A375 (cell line): Measurements from ENCODE around the gene OR10AG1. TPM values are rescaled to one million over a fixed set of nuclear protein-coding genes. Genes with fewer than 3 reads are reported as not detected.

ENCODE experiments used
- total RNA-seq: library from RNA; depleted of rRNA; stranded (reverse); fragments of >200 nt; shearing (Covaris generic); gene quantifications from 2 replicates; pipeline ENCODE4 v1.2.3, GENCODE V29; 2014; rRNA removed

The OR10AG1 gene
- total RNA-seq: not detected in 2 replicates

GRCh38 chr11:55969845-55970244 is at the start of gene OR10AG1:
Gene OR10AG1 (minus strand): TSS chr11:55969945. CDS start chr11:55969907, 38 bp downstream.

GRCh38 chr11:55994525-55994924 is 24.8 kb upstream of the OR10AG1 start, which contains the start of gene OR5F1:
Gene OR5F1 (minus strand): TSS chr11:55994625. CDS start chr11:55994625, 0 bp downstream.

DNA sequence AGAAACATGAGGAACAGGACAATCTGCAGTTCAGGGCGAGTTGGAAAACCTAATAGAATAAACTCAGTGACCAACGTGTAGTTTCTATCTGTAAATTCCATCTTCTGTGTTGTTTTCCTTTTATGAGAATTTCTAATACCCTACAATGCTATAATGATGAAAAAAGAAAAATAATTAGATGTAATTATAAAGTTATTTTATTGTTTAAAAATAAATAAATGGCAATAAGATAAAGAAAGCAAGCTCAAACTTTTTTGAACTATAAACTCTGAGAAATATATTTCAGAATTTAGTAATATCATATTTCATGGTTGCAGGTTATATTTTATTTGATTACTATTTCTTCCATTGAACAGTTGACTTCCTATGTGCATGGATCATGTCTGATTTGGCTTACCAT is 33.4 kb downstream of the OR10AG1 start, which contains the start of gene OR5I1:
OR5I1 (minus strand) TSS at position 101 of the 400 bp plus-strand sequence; CDS start at position 101, 0 bp downstream.

Other genes starting within 250 kb of the OR10AG1 start
- gene OR5D13, start 196.5 kb downstream of the OR10AG1 start, total RNA-seq: not detected in 2 replicates
- gene OR5D14, start 174.4 kb downstream of the OR10AG1 start, total RNA-seq: not detected in 2 replicates
- gene OR5L1, start 158.6 kb downstream of the OR10AG1 start, total RNA-seq: not detected in 2 replicates
- gene OR5D18, start 150.3 kb downstream of the OR10AG1 start, total RNA-seq: not detected in 2 replicates
- gene OR5L2, start 142.7 kb downstream of the OR10AG1 start, total RNA-seq: not detected in 2 replicates
- gene OR5D16, start 131.2 kb downstream of the OR10AG1 start, total RNA-seq: not detected in 2 replicates
- gene TRIM51, start 86.6 kb downstream of the OR10AG1 start, total RNA-seq: 1.0 and 1.2 TPM in 2 replicates
- gene OR5W2, start 55.4 kb downstream of the OR10AG1 start, total RNA-seq: not detected in 2 replicates
- gene OR5I1, start 33.5 kb downstream of the OR10AG1 start, total RNA-seq: not detected in 2 replicates
- gene OR5F1, start 24.7 kb upstream of the OR10AG1 start, total RNA-seq: not detected in 2 replicates
- gene OR5AS1, start 57.7 kb upstream of the OR10AG1 start, total RNA-seq: not detected in 2 replicates
- not detected in 2 replicates for gene OR8I2, start 123.4 kb upstream of the OR10AG1 start, total RNA-seq
- gene OR8H2, start 133.7 kb upstream of the OR10AG1 start, total RNA-seq: not detected in 2 replicates
- gene OR8H3, start 152.4 kb upstream of the OR10AG1 start, total RNA-seq: not detected in 2 replicates
- not detected in 2 replicates for gene OR8J3, start 170.3 kb upstream of the OR10AG1 start, total RNA-seq
- not detected in 2 replicates for gene OR8K5, start 190.4 kb upstream of the OR10AG1 start, total RNA-seq
- gene OR5J2, start 206.7 kb upstream of the OR10AG1 start, total RNA-seq: not detected in 2 replicates